Measurements from ENCODE around the gene PHYHD1. TPM values are rescaled to one million over a fixed set of nuclear protein-coding genes. Genes with fewer than 3 reads are reported as not detected.
A peak's percentile ranks its signal among the peaks of the same experiment; 100 is the strongest.

PHYHD1 gene
- polyA plus RNA-seq, 1 donor from 2014 or later, result 1.0 TPM

DNA sequence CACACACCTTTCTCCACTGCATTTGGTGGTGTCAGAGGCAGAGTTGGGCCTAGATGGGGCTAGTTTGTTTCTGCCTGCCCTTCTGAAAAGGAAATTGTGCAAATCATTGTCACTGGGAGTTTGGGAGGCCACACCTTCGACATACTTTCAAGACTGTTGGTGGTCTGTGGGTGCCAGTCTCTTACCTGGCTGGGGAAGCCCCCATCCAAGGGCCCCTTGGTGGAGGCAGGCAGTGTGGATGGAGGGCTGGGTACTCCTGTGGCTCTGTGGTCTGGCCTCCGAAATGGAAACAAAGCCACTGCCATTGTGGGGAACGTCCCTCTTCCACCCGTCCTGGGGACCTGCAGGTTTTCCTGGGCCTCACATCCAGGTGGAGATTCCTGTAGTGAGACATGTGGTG is 10.9 kb upstream of the PHYHD1 start:
- peak overlapping the region in 1 of 3 donors; percentile 58 for H3K27ac Mint-ChIP-seq
- no peaks in the 10 kb centered on the region for H3K27me3 Mint-ChIP-seq
- H3K4me3 Mint-ChIP-seq, result no peak overlapping the region
- peaks cover 13% of the 10 kb centered on the region for H3K36me3 Mint-ChIP-seq
- H3K9me3 Mint-ChIP-seq, result no peaks in the 10 kb centered on the region
- peaks cover 0 to 10% (median 8%) of the 10 kb centered on the region in 3 donors for H3K4me1 Mint-ChIP-seq

DNA sequence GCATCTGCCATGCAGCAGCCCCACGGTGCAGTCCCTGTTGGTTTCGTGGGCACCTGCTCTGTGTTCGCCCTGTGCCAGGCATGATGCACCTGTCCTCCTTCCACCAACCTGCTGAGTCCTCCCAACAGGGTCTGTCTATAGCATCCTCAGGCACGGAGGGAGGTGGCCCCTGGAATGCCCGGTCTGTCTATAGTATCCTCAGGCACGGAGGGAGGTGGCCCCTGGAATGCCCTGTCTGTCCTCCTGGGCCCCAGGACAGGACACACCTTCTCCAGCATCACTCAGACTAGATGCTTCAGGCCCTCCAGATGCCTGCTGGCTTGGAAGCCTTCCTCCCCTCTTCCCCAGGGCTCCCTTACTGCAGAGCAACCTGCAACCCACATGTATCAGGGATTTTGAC is 9.9 kb upstream of the PHYHD1 start:
- no peak overlapping the region for H3K4me3 Mint-ChIP-seq
- no peaks in the 10 kb centered on the region for H3K9me3 Mint-ChIP-seq
- peaks cover 13% of the 10 kb centered on the region for H3K36me3 Mint-ChIP-seq
- H3K27me3 Mint-ChIP-seq, result no peaks in the 10 kb centered on the region
- no peak overlapping the region for H3K27ac Mint-ChIP-seq
- H3K4me1 Mint-ChIP-seq, result peaks cover 0 to 7% (median 6%) of the 10 kb centered on the region in 3 donors

DNA sequence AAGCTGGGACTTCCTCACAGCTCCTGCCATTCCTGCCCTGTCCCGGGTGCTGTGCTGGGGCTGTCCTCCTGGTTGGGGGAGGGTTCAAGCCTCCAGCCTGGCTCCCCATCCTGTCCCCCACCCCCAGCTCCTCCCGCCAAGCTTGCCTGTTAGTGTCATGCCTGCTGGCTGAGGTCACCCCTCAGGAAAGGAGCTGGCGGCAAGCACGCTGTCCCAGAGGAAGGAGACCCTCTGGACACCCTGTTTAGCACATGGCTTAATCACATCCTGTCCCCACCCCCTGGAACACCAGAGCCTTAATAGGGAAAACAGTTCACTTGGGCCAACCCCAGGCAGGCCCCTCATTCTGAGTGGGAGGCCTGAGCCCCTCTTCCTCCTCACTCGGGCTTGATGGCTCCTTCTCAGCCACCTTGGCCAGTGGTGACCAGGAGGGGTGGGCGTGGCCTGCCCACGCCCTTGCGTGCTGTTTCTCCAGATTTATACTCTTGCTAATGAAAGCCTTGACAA is 9.2 kb upstream of the PHYHD1 start:
- H3K27me3 Mint-ChIP-seq, result no peaks in the 10 kb centered on the region
- H3K27ac Mint-ChIP-seq, result no peak overlapping the region
- H3K4me1 Mint-ChIP-seq, result peaks cover 0 to 7% (median 5%) of the 10 kb centered on the region in 3 donors
- H3K36me3 Mint-ChIP-seq, result peaks cover 12% of the 10 kb centered on the region
- no peak overlapping the region for H3K4me3 Mint-ChIP-seq
- H3K9me3 Mint-ChIP-seq, result no peaks in the 10 kb centered on the region

DNA sequence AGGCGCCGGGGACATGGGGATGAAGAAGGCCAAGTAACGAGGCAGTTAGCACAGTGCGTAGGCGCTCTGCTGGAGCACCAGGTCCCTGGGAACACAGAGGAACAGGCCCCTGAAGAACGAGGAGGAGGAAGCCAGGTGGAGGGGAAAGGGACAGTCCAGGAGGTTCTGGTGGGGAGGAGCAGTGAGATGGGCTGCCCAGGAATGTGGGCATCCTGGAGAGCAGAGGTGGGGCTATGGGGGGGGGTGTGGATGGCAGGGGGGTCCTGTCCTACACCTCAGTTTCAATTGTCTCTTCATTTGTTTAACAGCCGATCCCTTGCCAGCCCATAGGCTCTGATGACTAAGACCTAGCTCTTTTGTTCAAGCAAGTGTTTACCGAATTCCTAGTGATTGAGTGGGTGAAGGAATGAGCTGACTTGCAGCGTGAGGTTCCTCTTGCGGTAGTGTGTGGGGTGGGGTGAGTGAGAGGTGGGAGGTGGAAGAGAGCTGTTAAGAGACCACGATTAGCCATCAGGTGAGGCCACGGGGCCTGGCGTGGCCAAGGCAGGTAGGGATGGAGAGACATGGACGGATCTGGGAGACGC is 8.4 kb upstream of the PHYHD1 start:
- Mint-ChIP-seq H3K27ac (peak overlapping the region in 1 of 3 donors; percentile 88), H3K4me1 (peaks cover 0 to 7% (median 4%) of the 10 kb centered on the region in 3 donors), H3K36me3 (peaks cover 10% of the 10 kb centered on the region), H3K9me3 (no peaks in the 10 kb centered on the region), H3K27me3 (no peaks in the 10 kb centered on the region), H3K4me3 (no peak overlapping the region)

DNA sequence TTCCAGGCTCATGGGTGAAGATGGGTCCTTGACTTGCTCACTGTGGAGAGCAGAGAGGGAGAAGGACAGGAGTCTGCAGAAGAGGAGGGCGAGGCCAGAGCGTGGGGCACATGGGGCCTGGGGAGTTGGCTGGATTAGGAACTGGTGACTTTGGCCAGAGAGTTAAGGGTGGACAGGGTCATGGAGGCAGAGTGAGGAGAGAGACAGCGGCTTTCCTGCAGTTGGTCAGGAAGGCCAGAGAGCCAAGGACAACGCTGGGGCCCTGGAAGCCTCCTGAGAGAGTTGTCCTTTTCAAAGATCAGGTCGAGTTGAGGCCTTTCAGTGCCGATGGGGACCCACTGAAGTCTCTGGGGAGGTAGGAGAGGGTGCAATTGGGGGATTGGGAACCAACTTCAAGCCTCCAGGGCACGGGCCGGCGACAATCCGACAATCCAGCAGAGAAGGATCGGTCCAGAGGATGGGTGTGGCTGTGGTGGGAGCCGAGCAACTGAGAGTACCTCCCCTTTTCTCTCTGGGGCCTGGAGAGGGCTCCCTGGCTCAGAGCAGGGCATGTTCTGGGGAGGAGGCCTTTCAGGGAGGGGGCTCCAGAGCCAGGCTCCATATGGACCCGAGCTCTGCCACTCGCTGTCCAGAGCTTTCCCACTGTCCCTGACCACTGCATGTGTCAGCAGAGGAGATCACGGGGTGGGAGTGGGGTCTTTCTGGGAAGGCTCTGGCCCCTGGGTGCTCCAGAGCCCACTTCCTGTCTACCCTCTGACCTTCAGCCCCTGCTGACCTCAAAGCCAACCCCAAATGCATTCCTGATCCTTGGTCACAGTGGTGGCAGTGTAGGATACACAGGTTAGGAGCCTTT is 7.5 kb upstream of the PHYHD1 start:
- Mint-ChIP-seq H3K4me1 (peaks cover 0 to 7% (median 2%) of the 10 kb centered on the region in 3 donors), H3K27me3 (no peaks in the 10 kb centered on the region), H3K9me3 (no peaks in the 10 kb centered on the region), H3K36me3 (peaks cover 11% of the 10 kb centered on the region), H3K4me3 (no peak overlapping the region), H3K27ac (peak overlapping the region in 1 of 3 donors; percentile 88)

DNA sequence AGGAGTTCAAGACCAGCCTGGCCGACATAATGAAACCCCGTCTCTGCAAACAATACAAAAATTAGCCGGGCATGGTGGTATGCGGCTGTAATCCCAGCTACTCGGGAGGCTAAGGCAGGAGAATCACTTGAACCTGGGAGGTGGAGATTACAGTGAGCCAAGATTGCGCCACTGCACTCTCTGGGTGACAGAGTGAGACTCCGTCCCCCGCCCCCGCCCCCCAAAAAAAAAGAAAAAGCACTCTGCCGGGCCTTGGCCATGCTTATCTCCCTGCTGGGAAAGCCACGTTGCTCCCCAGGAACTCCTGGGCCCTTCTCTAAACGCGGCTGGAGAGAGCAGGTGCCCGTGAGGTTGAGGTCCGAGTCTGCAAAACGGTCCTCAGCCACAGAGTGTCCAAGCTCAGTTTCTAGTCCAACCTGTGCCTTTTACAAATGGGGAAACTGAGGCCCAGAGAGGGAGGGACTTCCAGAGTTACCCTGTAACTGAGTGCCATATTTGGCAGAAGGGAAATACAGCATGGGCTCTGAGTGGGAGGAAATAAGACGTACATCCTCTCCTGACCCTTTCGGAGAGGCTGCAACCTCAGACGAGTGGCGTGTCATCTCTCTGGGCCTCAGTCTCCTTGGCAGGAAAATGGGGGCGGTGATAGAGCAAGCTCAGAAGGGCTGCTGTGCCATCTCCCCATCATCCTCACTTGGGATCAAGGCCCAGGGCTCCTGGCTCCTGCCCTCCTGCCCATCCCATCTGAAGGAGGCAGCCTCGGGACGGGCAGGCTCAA is 6.6 kb upstream of the PHYHD1 start:
- Mint-ChIP-seq H3K9me3 (no peaks in the 10 kb centered on the region), H3K27me3 (no peaks in the 10 kb centered on the region), H3K4me3 (no peak overlapping the region), H3K36me3 (peaks cover 7% of the 10 kb centered on the region), H3K4me1 (peaks cover 0 to 7% (median 2%) of the 10 kb centered on the region in 3 donors), H3K27ac (peak overlapping the region in 1 of 3 donors; percentile 53)

DNA sequence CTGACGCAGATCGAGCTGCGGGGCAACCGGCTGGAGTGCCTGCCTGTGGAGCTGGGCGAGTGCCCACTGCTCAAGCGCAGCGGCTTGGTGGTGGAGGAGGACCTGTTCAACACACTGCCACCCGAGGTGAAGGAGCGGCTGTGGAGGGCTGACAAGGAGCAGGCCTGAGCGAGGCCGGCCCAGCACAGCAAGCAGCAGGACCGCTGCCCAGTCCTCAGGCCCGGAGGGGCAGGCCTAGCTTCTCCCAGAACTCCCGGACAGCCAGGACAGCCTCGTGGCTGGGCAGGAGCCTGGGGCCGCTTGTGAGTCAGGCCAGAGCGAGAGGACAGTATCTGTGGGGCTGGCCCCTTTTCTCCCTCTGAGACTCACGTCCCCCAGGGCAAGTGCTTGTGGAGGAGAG is 4.6 kb upstream of the PHYHD1 start:
- H3K9me3 Mint-ChIP-seq, result no peaks in the 10 kb centered on the region
- no peak overlapping the region for H3K4me3 Mint-ChIP-seq
- H3K4me1 Mint-ChIP-seq, result peaks cover 0 to 6% (median 2%) of the 10 kb centered on the region in 3 donors
- H3K36me3 Mint-ChIP-seq, result peaks cover 4% of the 10 kb centered on the region
- H3K27me3 Mint-ChIP-seq, result no peaks in the 10 kb centered on the region
- H3K27ac Mint-ChIP-seq, result no peak overlapping the region

DNA sequence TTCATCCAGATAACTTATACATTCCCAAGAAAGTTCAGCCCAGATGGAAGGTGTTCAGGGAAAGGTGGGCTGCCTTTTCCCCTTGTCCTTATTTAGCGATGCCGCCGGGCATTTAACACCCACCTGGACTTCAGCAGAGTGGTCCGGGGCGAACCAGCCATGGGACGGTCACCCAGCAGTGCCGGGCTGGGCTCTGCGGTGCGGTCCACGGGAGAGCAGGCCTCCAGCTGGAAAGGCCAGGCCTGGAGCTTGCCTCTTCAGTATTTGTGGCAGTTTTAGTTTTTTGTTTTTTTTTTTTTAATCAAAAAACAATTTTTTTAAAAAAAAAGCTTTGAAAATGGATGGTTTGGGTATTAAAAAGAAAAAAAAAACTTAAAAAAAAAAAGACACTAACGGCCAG is 4.0 kb upstream of the PHYHD1 start:
- Mint-ChIP-seq H3K4me1 (peaks cover 0 to 6% (median 2%) of the 10 kb centered on the region in 3 donors), H3K9me3 (no peaks in the 10 kb centered on the region), H3K4me3 (no peak overlapping the region), H3K27ac (no peak overlapping the region), H3K36me3 (peaks cover 4% of the 10 kb centered on the region), H3K27me3 (no peaks in the 10 kb centered on the region)

DNA sequence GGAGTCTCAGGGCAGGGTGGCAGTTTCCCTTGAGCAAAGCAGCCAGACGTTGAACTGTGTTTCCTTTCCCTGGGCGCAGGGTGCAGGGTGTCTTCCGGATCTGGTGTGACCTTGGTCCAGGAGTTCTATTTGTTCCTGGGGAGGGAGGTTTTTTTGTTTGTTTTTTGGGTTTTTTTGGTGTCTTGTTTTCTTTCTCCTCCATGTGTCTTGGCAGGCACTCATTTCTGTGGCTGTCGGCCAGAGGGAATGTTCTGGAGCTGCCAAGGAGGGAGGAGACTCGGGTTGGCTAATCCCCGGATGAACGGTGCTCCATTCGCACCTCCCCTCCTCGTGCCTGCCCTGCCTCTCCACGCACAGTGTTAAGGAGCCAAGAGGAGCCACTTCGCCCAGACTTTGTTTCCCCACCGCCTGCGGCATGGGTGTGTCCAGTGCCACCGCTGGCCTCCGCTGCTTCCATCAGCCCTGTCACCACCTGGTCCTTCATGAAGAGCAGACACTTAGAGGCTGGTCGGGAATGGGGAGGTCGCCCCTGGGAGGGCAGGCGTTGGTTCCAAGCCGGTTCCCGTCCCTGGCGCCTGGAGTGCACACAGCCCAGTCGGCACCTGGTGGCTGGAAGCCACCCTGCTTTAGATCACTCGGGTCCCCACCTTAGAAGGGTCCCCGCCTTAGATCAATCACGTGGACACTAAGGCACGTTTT is 3.5 kb upstream of the PHYHD1 start:
- peaks cover 0 to 6% (median 4%) of the 10 kb centered on the region in 3 donors for H3K4me1 Mint-ChIP-seq
- H3K27ac Mint-ChIP-seq, result no peak overlapping the region
- no peak overlapping the region for H3K4me3 Mint-ChIP-seq
- no peaks in the 10 kb centered on the region for H3K9me3 Mint-ChIP-seq
- H3K27me3 Mint-ChIP-seq, result no peaks in the 10 kb centered on the region
- peaks cover 4% of the 10 kb centered on the region for H3K36me3 Mint-ChIP-seq

DNA sequence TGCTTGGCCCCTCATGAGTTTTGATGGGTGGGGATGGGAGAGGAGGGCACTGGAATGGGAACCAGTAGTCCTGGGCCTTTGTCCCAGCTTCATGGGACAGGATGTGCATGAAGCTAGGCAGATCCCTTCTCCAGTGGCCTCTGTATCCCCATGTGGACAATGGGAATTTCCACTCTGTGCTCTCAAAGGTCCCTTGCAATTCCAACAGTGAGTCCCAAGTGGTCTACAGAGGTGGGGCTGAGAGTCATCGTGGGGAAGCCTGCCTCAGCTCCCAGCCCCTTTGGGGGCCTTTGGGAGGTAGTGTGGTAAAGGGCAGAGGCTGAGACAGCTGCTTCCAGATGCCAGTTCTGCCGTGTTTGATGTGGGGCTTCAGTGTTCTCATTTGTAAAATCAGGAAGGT is 1.9 kb upstream of the PHYHD1 start:
- no peaks in the 10 kb centered on the region for H3K27me3 Mint-ChIP-seq
- H3K9me3 Mint-ChIP-seq, result no peaks in the 10 kb centered on the region
- H3K4me3 Mint-ChIP-seq, result no peak overlapping the region
- H3K27ac Mint-ChIP-seq, result no peak overlapping the region
- peaks cover 0 to 2% (median 0%) of the 10 kb centered on the region in 3 donors for H3K4me1 Mint-ChIP-seq
- H3K36me3 Mint-ChIP-seq, result peaks cover 4% of the 10 kb centered on the region

DNA sequence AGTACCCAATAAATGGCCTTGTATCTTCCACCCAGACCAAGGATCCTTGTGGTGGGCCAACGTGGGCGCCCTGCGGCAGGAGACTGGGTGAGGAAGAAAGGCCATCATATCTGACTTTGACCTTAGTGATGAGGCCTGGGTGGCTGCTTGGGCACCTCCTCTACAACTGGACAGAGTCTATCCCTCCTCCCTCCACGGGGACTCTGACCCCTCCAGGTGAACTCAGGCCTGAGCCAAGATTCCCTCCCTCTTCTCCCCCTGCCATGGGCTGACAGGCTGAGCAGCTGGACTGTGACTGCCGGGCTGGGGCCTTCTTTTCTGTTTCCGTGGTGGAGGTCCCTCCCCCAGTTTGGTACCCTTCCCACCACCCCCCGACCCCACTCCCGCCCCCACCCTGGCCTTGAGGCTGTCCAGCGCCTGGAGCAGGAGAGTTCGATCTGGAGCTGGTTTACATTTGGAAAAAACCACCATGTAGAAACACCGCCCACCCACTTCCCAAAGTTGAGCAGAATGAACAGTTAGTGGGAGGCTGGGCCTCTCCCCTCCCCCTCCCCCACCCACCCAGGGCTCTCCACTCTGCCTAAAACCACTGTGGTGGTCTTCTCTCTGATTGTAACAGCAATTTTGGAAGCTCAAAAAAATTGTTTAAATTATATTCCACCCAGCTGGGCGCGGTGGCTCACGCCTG is 1.2 kb upstream of the PHYHD1 start:
- H3K4me3 Mint-ChIP-seq, result no peak overlapping the region
- H3K36me3 Mint-ChIP-seq, result peaks cover 4% of the 10 kb centered on the region
- H3K27me3 Mint-ChIP-seq, result no peaks in the 10 kb centered on the region
- H3K27ac Mint-ChIP-seq, result no peak overlapping the region
- peaks cover 0 to 2% (median 0%) of the 10 kb centered on the region in 3 donors for H3K4me1 Mint-ChIP-seq
- no peaks in the 10 kb centered on the region for H3K9me3 Mint-ChIP-seq

DNA sequence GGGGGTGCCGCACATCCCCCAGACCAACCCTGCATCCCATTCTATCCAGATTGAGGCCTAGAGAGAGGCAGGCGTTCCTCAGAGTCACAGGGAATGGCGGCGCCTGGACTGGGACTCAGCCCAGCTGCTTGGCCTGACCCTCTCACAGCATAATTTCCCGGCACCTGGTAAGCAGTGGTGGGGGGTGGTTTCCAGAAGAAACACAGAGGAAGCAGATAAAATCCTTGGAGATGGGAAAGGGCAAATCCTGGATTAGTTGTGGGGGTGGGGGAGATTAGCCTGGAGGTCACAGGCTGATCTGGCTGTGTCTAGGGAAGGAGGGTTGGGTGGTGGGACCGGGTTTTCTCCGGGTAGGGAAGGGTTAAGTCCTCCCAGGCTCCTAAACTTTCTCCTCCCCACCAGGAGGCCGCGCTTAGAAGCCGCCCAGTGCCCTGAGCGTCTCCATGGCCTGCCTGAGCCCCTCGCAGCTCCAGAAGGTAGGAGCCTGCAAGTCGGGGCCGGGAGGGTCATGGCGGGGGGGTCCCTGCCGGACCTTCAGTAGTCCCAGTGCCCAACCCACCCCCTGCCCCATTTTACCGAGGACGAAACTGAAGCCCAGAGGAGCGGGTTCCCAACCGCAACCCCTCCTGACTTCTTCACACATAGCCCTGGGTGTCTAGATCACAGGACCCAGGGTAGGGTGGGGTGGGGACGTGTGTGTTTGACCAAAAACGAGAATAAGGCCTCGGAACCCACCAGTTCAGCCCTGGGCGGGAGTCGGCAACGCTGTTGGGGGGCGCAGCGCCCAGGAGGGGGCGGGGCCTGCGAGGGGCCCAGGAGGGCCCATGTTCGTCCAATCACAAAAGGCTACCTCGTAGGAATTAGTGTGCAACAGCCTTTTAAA is 1.3 kb downstream of the PHYHD1 start:
- Mint-ChIP-seq H3K27me3 (no peaks in the 10 kb centered on the region), H3K4me1 (peaks cover 0 to 5% (median 0%) of the 10 kb centered on the region in 3 donors), H3K9me3 (no peaks in the 10 kb centered on the region), H3K36me3 (peaks cover 4% of the 10 kb centered on the region), H3K27ac (no peak overlapping the region), H3K4me3 (peak overlapping the region in 1 of 4 donors; percentile 76)

DNA sequence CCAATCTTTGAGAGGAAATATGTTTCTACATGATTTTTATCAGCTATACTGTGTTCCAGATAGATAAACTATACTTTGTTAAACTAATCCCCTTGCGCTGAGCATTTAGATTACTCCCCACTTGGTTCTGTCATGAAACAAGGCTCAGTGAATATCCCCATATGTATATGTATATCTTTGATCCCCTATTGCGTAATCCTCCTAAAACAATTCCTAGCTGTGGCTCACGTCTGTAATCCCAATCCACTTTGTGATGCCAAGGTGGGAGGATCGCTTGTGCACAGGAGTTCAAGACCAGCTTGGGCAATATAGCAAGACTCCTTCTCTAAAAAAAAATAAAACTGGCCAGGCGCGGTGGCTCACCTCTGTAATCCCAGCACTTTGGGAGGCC is 2.7 kb downstream of the PHYHD1 start:
- H3K27me3 Mint-ChIP-seq, result no peaks in the 10 kb centered on the region
- H3K4me1 Mint-ChIP-seq, result peaks cover 4 to 8% (median 5%) of the 10 kb centered on the region in 3 donors
- no peaks in the 10 kb centered on the region for H3K9me3 Mint-ChIP-seq
- no peak overlapping the region for H3K27ac Mint-ChIP-seq
- no peak overlapping the region for H3K4me3 Mint-ChIP-seq
- no peaks in the 10 kb centered on the region for H3K36me3 Mint-ChIP-seq
